Memory B cell (primary cell): ENCODE results near the gene ZNF275.
"Not testable (repeated sequence)": the region's sequence is repeated elsewhere in the genome, so short reads cannot be mapped to it uniquely, and the experiment has no call there.

ENCODE experiments used
- ATAC-seq: fragments of 150-1000 bp; cut with Tn5 transposase; 2 replicates; pipeline ENCODE4 v1.10.0; 2021; ENCODE audit warnings: low read depth, mild to moderate bottlenecking, moderate library complexity
- DNase-seq, 2 donors: peaks; one replicate each; pipeline ENCODE4 v3.0.0; 2022; ENCODE audit warnings: low spot score in 2 of 2
- H3K27ac Mint-ChIP-seq: one replicate; pipeline ENCODE4 v1.8.0; 2022; ENCODE audit warnings: mild to moderate bottlenecking, moderate library complexity, mixed read lengths
- H3K27me3 Mint-ChIP-seq: one replicate; pipeline ENCODE4 v1.8.0; 2022; ENCODE audit warnings: mixed read lengths
- H3K36me3 Mint-ChIP-seq: one replicate; pipeline ENCODE4 v1.8.0; 2022; ENCODE audit warnings: mild to moderate bottlenecking, mixed read lengths
- H3K4me1 Mint-ChIP-seq: one replicate; pipeline ENCODE4 v1.8.0; 2022; ENCODE audit warnings: mixed read lengths
- H3K4me3 Mint-ChIP-seq: one replicate; pipeline ENCODE4 v1.8.0; 2022; ENCODE audit warnings: mild to moderate bottlenecking, moderate library complexity, mixed read lengths
- H3K9me3 Mint-ChIP-seq: one replicate; pipeline ENCODE4 v1.8.0; 2022; ENCODE audit warnings: mixed read lengths

The ZNF275 gene

DNA sequence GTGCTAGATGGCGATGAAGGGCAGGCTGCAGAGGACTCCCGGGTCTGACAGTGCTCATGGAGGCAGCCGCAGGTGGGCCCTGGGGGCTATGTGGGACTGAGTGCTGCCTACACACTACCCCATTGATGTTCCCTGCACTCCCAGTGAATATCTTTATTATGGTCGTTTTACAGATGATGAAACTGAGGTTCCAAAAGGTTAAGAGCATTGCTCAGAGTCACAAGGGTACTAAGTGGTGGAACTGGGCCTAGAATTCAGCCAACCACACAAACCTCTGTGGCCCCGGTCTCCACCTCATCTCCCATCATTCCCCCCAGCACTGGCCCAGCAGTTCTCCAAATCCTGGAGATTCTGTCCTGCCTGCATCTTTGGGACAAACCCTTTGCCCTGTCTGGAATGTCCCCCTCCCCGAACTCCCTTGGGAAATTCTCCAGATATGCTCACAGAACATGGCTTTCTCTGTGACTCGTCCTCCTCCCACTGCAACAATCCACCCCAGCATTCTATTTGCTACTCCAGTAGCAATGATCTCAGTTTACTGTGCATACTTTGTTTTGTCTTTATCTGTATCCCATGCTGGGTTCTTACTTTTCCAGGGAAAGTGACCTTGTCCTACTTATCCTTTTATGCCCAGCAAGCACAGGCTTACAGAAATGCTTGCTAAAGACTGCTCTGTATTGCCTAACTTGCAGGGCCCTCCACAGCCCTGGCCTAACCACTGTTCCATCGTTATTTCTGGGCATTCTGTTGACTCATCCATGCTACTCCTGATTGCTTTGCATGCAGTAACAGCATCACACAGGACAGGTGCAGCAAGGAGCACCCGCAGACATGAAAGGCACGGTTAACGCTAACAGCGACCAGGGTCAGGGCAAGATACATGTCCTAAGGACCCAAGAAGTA is 26.4 kb upstream of the ZNF275 start:
- ATAC-seq (no peak), DNase-seq (no peak)
- no peak overlapping the region for H3K4me3 Mint-ChIP-seq
- H3K4me1 Mint-ChIP-seq: peaks cover 3% of the 10 kb centered on the region
- peaks cover 16% of the 10 kb centered on the region for H3K27me3 Mint-ChIP-seq
- no peaks in the 10 kb centered on the region for H3K36me3 Mint-ChIP-seq
- no peaks in the 10 kb centered on the region for H3K9me3 Mint-ChIP-seq
- no peak overlapping the region for H3K27ac Mint-ChIP-seq

DNA sequence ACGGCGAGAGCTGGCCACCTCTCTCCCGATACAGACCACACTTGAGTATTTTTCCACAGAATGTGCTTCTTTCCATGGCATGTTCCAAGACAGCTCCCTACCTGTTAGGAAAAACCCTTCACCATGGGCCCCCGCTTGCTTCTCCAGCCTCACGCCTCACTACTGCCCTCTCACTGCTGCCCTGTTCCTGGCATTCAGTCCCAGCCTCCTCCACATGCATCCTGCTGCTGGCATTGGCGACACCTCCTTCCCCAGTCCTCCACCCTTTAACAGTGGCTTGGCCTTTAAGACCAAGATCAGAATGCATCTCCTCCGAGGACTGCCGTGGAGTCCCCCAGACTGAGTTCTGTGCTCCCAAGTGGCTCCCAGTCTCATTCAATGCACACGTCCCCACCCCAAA is 23.1 kb upstream of the ZNF275 start:
- H3K4me1 Mint-ChIP-seq: no peaks in the 10 kb centered on the region
- no peak overlapping the region for H3K4me3 Mint-ChIP-seq
- no peak for DNase-seq
- H3K36me3 Mint-ChIP-seq: no peaks in the 10 kb centered on the region
- peak overlapping the region; percentile 65 for H3K27ac Mint-ChIP-seq
- H3K27me3 Mint-ChIP-seq: peaks cover 4% of the 10 kb centered on the region
- no peaks in the 10 kb centered on the region for H3K9me3 Mint-ChIP-seq
- ATAC-seq: no peak

DNA sequence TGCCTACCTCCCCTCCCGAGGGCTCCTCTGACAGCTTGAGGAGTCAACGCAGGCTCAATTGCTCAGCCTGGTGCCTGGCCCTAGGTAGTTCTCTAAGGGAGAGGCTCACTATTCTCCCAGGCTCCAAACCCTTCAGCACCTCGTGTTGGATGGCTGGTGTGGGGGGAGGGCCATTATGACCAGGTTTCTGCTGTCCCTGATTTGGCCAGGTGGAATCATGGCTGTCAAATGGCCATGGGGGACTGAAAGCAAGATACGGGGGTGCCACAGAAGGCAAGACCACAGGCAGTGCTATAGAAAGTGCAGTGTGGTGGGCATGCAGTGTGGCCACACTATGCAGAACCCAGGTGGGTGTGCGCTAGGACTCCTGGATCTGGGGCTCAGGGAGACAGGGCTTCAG is 21.9 kb upstream of the ZNF275 start:
- no peaks in the 10 kb centered on the region for H3K36me3 Mint-ChIP-seq
- H3K27me3 Mint-ChIP-seq: peaks cover 3% of the 10 kb centered on the region
- DNase-seq (no peak), ATAC-seq (no peak)
- H3K9me3 Mint-ChIP-seq: no peaks in the 10 kb centered on the region
- no peak overlapping the region for H3K4me3 Mint-ChIP-seq
- no peaks in the 10 kb centered on the region for H3K4me1 Mint-ChIP-seq
- H3K27ac Mint-ChIP-seq: no peak overlapping the region

DNA sequence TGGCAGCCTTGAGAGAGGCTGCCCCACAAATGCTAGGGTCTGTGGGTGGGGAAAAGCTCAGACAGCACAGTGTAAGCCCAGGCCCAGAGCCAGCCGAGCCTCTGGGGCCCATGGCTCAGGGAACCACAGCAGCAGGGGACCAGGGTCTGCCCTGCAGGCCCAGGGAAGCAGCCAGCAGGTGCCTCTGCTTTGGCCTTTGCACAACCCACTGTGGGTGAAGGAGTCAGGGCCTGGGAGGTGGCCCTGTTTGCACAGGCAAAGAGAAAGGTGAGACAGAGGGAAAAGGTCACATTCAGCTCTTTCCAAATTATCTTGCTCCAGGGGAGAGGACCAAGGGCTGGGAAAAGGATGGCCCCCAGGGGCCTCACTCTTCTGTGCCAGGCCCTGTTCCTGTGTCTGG is 21.1 kb upstream of the ZNF275 start:
- Mint-ChIP-seq H3K4me3 (no peak overlapping the region), H3K9me3 (no peaks in the 10 kb centered on the region), H3K4me1 (no peaks in the 10 kb centered on the region), H3K27me3 (peaks cover 3% of the 10 kb centered on the region), H3K36me3 (no peaks in the 10 kb centered on the region), H3K27ac (no peak overlapping the region)
- ATAC-seq (no peak), DNase-seq (no peak)

DNA sequence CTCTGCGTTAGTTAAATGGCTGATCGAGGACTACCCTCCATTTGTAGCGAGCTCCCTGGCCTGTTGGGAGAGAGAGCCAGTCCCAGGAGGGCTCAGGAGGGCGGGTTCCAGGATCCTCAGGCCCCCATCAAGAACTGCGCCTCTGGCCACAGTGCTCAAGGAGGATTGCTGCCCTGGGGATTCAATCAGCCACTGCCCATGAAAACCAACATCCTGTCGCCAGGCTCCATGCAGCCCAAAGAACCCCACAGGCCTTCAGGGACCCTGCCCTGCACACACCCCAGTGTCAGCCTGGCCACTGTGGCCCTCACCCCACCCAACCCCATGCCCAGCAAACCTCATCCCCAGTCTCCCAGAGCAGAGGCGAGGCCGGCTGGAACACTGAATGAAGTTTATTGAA is 16.6 kb upstream of the ZNF275 start:
- H3K27ac Mint-ChIP-seq: no peak overlapping the region
- no peak for ATAC-seq
- DNase-seq: no peak
- H3K4me1 Mint-ChIP-seq: no peaks in the 10 kb centered on the region
- H3K36me3 Mint-ChIP-seq: no peaks in the 10 kb centered on the region
- no peak overlapping the region for H3K4me3 Mint-ChIP-seq
- no peaks in the 10 kb centered on the region for H3K9me3 Mint-ChIP-seq
- H3K27me3 Mint-ChIP-seq: peaks cover 6% of the 10 kb centered on the region

DNA sequence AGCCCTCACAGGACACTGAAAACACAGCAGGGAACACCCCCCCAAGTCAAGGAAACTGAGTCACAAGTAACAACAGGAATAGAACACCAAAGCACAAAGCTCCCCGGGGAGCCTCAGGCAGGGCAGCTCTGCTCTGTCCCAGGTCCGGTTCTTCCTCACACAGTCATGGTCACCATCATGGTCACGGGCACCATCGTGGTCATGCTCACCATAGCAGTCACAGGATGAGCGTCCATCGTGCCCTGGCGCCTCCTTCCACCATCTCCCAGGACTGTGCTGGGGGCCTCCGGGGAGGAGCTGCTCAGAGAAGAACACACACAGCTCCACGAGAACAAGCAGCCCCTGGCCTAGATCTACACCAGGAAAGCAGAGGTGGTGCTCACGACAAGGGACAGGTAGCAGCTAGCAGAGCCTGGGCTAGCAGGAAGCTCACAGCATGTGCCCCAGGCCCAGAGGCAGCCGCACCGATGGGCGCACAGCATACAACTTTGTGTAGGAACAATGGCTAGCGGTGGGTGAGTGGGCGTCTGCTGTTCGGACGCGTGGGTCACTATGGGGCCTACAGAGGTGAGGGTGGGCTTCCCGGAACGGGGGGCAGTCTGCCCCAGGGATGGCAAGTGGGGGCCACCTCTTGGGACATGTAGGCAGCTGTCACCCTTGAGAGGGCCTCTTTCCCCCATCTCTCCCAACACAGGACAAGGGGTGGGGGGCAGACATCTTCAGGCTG is 15.8 kb upstream of the ZNF275 start:
- Mint-ChIP-seq H3K27ac (no peak overlapping the region), H3K36me3 (no peaks in the 10 kb centered on the region), H3K4me1 (no peaks in the 10 kb centered on the region), H3K4me3 (no peak overlapping the region), H3K9me3 (no peaks in the 10 kb centered on the region), H3K27me3 (peaks cover 6% of the 10 kb centered on the region)
- no peak for DNase-seq
- no peak for ATAC-seq

DNA sequence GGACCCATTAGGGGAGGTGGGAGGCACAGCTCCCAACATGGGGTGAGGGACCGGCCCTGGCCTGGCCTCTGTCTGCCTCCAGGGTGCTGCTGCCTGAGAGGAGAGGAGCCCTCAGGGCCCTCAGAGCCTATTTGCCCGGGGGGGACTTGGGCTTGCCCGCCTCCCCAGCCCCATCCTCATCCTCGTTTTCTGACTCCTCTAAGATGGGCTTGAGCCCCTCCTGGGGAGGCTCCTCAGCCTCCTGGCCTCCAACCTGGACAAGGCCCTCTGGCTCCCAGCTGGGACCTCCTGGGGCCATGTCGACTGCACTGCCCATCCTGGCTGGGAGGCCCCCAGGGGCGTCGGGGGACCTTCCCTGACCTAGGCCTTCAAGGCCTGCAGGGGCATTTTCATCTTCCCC is 15.1 kb upstream of the ZNF275 start:
- Mint-ChIP-seq H3K27me3 (peaks cover 6% of the 10 kb centered on the region), H3K9me3 (no peaks in the 10 kb centered on the region), H3K36me3 (no peaks in the 10 kb centered on the region), H3K4me1 (no peaks in the 10 kb centered on the region), H3K4me3 (no peak overlapping the region), H3K27ac (no peak overlapping the region)
- no peak for ATAC-seq
- no peak for DNase-seq

DNA sequence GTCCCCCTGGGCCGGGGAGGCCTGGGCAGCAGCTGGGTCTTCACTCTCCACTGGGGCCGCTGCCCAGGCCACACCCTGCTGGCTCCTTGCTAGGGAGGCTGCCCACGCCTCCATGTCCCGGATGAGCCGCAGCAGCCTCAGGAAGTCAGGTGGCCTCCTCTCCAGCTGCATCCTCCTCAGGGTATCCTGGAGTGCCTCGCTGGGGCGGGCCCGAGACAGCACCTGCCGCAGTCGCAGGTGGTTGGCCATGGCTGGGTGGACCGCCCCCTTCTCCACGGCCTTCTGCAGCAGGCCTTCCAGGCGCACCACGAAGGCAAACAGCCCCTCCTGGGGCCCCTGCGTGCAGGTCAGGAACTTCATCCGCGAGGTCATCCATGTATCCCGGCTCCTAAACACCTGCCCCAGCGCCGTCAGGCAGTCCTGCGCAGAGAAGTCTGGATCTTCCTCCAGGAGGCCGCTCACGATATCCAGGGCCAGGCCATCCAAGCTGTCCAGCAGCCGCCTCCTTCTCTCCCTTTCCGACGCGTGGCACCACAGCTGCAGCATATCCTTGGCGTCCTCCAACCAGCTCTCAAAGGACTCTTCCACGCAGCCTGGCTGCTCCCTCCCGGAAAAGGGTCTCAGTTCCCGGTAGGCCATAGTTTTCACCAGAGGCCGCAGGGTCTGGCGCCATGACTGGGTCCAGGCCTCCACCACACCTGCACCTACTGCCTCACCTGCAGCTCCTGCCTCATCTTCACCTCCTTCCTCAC is 14.5 kb upstream of the ZNF275 start:
- H3K4me1 Mint-ChIP-seq: no peaks in the 10 kb centered on the region

DNA sequence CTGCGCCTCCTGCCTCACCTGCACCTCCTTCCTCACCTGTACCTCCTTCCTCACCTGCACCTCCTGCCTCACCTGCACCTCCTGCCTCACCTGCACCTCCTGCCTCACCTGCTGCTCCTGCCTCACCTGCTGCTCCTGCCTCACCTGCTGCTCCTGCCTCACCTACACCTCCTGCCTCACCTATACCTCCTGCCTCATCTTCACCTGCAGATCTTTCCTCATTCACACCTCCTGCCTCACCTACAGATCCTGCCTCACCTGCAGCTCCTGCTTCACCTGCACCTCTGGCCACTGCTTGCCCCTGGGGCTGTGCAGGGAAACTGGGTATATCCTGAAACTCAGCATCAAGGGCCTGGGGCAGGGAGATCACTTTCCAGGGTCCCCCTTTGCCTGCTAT is 13.9 kb upstream of the ZNF275 start:
- not testable (repeated sequence) for H3K27ac Mint-ChIP-seq, ATAC-seq, H3K9me3 Mint-ChIP-seq, H3K27me3 Mint-ChIP-seq, DNase-seq, H3K4me3 Mint-ChIP-seq, H3K36me3 Mint-ChIP-seq, H3K4me1 Mint-ChIP-seq

More for the DNA sequence above, 14.5 kb upstream of the ZNF275 start:
- H3K9me3 Mint-ChIP-seq: no peaks in the 10 kb centered on the region
- H3K27me3 Mint-ChIP-seq: peaks cover 6% of the 10 kb centered on the region
- H3K36me3 Mint-ChIP-seq: no peaks in the 10 kb centered on the region
- DNase-seq: no peak
- H3K27ac Mint-ChIP-seq: no peak overlapping the region
- no peak for ATAC-seq
- no peak overlapping the region for H3K4me3 Mint-ChIP-seq

DNA sequence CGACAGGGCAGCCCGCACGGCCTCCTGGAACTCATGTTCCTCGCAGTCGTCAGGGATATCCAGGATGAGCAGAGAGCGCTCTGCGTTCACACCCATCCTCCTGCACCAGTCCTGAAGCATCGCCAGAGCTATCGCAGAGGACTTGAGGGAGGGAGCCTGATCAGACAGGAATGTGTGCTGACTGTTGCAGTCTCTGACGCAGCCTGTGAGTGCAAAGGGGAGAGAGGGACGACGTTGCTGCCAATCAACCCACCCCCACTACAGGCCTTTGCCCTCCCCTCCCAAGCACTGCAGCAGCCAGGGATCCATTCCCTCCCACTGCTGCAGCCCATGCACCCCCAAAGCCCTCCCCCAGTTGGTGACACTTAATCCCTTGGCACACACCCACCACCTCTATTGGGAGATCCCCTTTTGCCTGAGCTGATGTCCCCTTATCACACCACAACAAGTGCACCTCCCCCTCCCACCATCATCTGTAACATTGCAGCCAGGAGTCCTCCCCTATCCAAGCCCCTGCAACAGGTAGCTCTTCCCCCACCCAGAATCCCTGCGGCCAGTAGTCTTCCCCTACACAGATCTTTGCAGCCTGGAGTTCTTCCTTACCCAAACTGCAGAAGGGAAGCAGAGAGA is 13.3 kb upstream of the ZNF275 start:
- DNase-seq (no peak), ATAC-seq (no peak)
- Mint-ChIP-seq H3K9me3 (no peaks in the 10 kb centered on the region), H3K36me3 (no peaks in the 10 kb centered on the region), H3K27ac (no peak overlapping the region), H3K4me3 (no peak overlapping the region), H3K27me3 (peaks cover 9% of the 10 kb centered on the region), H3K4me1 (no peaks in the 10 kb centered on the region)

DNA sequence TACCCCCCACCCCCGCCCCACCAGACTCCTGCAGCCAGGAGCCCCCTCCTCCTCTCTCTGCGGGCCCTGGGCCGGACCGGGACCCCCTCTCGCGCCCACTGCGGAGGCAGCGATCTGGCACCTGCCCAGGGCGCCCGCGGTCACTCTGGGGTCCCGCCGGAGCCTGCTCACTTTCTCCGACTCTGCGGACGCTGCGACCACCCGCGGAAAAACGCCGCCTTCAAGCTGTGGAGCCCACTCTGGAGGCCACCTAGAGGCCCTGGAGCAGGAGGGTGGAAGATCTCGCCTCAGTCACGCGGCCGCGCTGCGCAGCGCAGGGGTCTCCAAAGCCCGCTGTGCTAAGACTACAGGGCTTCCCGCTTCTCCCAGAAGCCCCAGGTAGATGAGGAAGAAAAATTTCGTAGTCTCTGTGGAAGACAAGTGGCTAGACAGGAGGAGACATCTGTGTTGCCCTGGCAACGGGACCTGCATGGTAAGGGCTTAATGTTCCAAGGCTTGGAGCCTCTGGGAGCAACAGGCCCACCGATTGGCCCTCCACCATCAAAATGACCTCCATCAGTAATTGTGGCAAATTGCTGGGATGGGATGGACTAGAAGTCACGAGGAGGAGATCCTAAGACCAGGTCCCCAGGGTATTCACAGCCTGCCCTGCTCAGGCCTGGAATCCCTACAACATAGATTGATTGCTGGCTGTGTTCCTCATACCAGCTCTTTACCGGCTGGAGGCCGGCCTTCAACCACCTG is 12.4 kb upstream of the ZNF275 start, which contains the start of gene PNMA6F:
PNMA6F (minus strand) TSS at position 387 of the 744 bp plus-strand sequence. CDS start 1,093 bp downstream, outside the sequence.
- ATAC-seq (no peak), DNase-seq (no peak)
- no peak within 1 kb of the TSS for H3K27ac Mint-ChIP-seq
- peaks cover 2% of the 10 kb centered on the region for H3K36me3 Mint-ChIP-seq
- H3K4me3 Mint-ChIP-seq: no peak within 1 kb of the TSS
- H3K9me3 Mint-ChIP-seq: no peaks in the 10 kb centered on the region
- peaks cover 11% of the 10 kb centered on the region for H3K27me3 Mint-ChIP-seq
- H3K4me1 Mint-ChIP-seq: no peaks in the 10 kb centered on the region

DNA sequence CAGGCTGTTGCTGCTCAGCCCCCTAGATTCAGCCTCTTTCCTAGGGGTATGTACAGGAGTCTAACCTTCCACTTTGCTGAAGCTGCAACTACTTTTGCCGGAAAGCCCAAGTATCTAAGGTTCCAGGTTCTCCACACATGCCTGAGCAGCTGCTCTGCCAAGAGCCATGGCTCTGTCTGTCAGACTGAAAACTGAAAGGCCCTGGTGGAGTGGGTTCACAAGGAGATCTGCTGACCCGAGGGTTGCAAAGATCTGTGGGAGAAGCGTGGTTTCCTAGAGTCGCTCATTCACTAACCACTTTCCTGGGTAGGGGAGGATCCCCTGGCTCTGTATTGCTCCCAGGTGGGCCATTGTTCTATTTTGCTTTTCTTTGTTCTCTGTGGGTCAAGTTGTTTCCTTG is 6.4 kb upstream of the ZNF275 start:
- H3K27ac Mint-ChIP-seq: no peak overlapping the region
- no peak for DNase-seq
- no peaks in the 10 kb centered on the region for H3K4me1 Mint-ChIP-seq
- H3K4me3 Mint-ChIP-seq: no peak overlapping the region
- ATAC-seq: no peak
- peaks cover 5% of the 10 kb centered on the region for H3K36me3 Mint-ChIP-seq
- H3K27me3 Mint-ChIP-seq: peaks cover 5% of the 10 kb centered on the region
- peaks cover 5% of the 10 kb centered on the region for H3K9me3 Mint-ChIP-seq

DNA sequence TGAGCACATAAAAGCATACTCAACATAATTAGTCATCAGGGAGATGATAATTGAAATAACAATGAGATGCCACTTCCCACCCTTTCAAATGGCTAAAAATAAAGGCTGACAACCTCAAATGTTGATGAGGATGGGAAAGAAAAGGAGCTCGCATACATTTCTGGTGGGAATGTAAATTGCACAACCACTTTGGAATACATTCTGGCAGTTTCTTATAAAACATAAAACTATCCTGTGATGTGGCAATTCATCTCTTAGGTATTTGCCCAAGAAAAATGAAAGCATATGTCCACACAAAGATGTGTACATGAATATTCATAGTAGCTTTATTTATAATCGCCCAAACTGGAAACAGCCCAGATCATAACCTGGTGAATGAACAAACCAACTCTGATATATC is 687 bp upstream of the ZNF275 start:
- no peak overlapping the region for H3K27ac Mint-ChIP-seq
- DNase-seq: no peak
- H3K4me1 Mint-ChIP-seq: peaks cover 16% of the 10 kb centered on the region
- peak overlapping the region; percentile 88 for H3K4me3 Mint-ChIP-seq
- H3K36me3 Mint-ChIP-seq: peaks cover 6% of the 10 kb centered on the region
- H3K27me3 Mint-ChIP-seq: no peaks in the 10 kb centered on the region
- peaks cover 2% of the 10 kb centered on the region for H3K9me3 Mint-ChIP-seq
- no peak for ATAC-seq
